ENCODE results near the gene C1QTNF4.

GRCh38 chr11:47617417-47617809 lies 23.2 kb upstream of the C1QTNF4 start:
- no peak for TF ChIP-seq CTCF (IDR thresholded peaks at IDR 0.05; ENCODE audit: insufficient read depth, low read depth, low read length)
- TF ChIP-seq EZH2 (IDR thresholded peaks at IDR 0.05; ENCODE audit: insufficient read depth, low read length), result no peak
